Measurements from ENCODE around the gene C2orf15. TPM values are rescaled to one million over a fixed set of nuclear protein-coding genes. Genes with fewer than 3 reads are reported as not detected.
"Not testable (repeated sequence)": the region's sequence is repeated elsewhere in the genome, so short reads cannot be mapped to it uniquely, and the experiment has no call there.

C2orf15 gene, protein sequence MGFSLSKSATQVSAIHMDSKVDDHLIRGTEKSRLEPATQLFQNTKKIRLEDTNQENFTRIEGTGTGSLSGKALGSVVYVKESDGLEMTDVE
- total RNA-seq: under 1 TPM in 1 of 2 donors, not detected in 1; 0.33 TPM
- long read RNA-seq, donor 1: 0 reads
- long read RNA-seq, donor 2, partial matches to known transcripts: 0 of 1 reads
- long read RNA-seq, donor 2, other reads (novel, unspliced or antisense): 0 of 1 reads

DNA sequence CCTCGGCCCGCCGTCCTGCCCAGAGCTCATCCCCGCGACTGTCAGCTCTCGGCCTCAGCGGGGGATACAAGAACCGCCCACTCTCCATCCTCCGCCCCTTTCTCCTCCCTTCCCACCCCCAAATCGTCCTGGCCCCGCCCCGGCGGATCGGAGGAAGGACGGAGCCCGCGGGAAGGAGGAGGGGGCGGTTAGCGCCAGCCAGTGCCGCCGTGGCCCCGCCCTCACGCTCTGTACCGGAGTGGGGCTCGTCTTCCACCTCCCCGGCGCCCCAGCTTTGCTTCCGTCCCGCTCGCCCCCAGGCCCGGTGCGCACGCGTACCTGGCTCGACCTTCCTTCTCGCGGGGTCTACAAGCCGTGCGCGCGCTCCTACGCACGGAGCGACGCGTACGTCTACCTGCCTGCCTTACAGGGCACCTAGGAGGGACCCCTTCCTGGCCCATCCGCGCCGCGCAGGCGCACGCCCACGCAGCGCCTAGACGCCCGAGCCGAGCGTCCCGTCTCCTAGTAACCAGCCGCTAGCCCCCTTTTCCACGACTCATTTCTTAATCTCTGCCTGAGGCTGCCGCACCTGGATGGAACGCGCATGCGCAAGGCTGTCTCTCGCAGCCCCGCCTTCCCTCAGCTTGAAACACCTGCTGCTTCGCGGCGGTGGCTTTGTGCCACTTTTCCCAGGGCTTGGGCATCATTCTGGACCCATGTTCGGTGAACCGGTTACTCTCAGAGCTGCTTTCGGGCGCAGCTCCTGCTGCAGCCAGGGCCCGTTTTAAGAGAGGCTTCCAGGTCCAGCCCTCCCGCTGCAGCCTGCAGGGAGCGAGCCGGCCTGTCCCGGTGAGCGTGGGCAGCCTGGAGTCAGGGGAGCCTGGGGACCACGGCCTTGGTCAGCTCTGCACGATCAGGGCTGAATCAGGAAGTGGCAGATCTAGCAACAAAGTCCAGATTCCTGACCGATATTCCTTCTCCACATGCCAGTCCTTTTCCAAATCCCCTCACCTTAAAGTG lies at the start of gene C2orf15:
Gene C2orf15, plus strand, starts transcription at position 598 of the 999 bp plus-strand sequence. CDS start 8,852 bp downstream, outside the sequence.
- peak; percentile 96 for DNase-seq (ENCODE audit: low spot score)
- intact Hi-C loops (cut with DNase I): no loop called here

DNA sequence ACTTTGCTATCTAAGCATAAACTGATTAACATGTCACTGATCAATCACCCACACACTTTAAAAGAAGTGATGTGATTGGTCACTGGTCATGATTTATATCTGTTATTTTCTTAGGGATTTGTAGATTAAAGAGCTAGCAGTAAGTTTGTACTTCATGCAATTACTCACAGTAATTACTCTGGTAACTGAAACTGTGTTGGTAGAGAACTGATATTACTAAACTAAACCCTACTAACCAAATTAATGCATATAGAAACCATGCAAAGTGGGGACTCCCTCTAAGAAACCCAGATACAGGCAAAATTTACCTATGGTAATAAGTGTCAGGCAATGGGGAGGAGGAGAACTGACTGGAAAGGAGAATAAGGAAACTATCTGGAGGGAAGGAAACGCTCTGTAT lies 44.8 kb upstream of the C2orf15 start:
- no peak for DNase-seq (ENCODE audit: low spot score)
- intact Hi-C loops (cut with DNase I): no loop called here

DNA sequence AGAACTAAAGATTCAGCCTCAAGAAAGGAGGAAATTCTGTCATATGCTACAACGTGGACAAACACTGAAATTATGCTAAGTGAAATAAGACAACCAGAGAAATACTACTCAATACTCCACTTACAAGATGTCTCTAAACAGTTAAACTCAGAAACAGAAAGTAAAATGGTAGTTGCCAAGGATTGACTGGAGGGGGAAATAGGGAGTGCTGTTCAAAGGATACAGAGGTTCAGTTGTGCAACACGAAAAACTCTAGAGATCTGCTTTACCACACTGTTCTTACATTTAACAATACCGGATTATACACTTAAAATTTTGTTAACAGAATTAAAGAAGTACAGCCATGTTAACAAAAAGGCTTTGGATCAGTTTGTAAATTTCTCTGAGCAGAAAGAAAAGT lies 39.8 kb upstream of the C2orf15 start:
- no peak for DNase-seq (ENCODE audit: low spot score)
- intact Hi-C loops (cut with DNase I): no loop called here

DNA sequence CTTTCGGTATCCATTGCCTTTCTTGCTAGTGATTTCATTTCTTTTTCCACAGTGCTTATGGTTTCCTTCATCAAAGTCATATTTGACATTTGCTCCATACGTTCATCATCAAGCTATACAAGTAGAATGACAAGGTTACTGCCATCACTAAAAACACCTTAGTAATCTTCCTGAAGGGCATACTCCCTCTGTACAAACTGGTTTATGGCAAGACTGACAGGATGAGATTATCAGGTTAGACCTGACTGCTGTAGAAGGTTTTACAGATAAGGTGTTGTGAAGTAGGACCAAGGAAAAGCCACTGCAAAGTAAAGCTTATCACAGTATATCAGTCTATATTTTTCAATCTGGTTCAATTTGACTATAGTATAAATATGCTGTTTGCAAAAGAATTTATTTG lies 37.5 kb upstream of the C2orf15 start:
- intact Hi-C loops (cut with DNase I): no loop called here
- no peak for DNase-seq (ENCODE audit: low spot score)

GRCh38 chr2:99106913-99107312 lies 34.6 kb upstream of the C2orf15 start:
- intact Hi-C loops (cut with DNase I): no loop called here
- DNase-seq (ENCODE audit: low spot score): no peak

DNA sequence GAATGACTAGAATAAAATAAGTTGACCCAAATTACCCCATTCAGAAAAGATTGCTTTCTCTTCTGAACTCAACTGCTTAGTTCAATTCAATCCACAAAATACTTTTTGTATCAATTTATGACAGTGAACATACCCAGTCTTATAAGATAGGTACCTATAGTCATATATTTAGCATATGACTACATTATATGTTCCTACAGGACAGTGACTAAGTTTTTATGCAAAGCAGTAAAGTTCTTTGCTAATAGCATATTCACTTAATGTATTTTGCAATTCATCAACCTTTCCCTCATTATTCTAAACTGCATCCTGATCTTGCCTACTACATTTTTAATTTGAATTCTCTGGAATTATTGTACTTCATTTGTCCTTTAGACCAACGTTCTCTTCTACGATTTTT lies 30.3 kb upstream of the C2orf15 start:
- no peak for DNase-seq (ENCODE audit: low spot score)
- intact Hi-C loops (cut with DNase I): no loop called here

DNA sequence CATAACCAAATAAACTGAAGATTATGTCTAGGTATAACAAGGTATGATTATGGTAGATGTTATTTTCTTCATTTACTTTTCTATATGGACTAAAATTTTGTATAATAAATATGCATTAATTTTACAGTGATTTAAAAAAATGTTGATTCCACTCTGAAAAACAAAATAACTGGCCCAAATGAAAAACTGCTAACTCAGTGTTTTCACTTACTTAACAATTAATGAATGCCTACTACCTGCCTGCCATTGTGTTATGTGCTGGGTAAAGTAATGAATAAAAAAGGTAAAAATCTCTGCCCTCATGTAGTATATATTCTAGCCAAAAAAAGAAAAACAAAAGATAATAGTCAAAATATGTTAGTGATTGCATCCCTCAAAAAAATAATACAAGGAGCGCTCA lies 29.6 kb upstream of the C2orf15 start:
- no peak for DNase-seq (ENCODE audit: low spot score)
- intact Hi-C loops (cut with DNase I): no loop called here

DNA sequence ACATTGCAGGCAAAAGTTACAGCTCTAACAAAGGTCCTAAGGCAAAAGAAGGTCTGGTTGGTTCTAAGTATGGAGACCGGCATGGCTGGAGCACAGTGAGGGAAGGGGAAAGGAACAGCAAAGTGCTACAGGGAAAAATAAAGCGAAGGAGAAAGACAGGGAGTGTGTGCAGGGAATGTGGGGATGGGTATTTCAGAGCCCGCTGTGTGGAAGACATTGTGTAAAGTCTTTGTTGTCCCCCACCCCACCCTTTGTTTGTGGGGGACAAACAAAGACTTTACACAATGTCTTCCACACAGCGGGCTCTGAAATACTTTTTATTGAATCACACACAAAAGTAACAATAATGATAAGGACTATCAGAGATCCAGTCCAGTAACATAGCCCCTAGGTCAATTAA lies 28.9 kb upstream of the C2orf15 start:
- intact Hi-C loops (cut with DNase I): no loop called here
- DNase-seq (ENCODE audit: low spot score): no peak

GRCh38 chr2:99127981-99128380 lies 13.5 kb upstream of the C2orf15 start:
- intact Hi-C loops (cut with DNase I): no loop called here
- no peak for DNase-seq (ENCODE audit: low spot score)

GRCh38 chr2:99135044-99135556 lies 6.4 kb upstream of the C2orf15 start:
- DNase-seq (ENCODE audit: low spot score); intact Hi-C loops (cut with DNase I): not testable (repeated sequence)

- DNase-seq (ENCODE audit: low spot score): no peak
- intact Hi-C loops (cut with DNase I): no loop called here
Measured at GRCh38 chr2:99139003-99139402, 2.5 kb upstream of the C2orf15 start.

DNA sequence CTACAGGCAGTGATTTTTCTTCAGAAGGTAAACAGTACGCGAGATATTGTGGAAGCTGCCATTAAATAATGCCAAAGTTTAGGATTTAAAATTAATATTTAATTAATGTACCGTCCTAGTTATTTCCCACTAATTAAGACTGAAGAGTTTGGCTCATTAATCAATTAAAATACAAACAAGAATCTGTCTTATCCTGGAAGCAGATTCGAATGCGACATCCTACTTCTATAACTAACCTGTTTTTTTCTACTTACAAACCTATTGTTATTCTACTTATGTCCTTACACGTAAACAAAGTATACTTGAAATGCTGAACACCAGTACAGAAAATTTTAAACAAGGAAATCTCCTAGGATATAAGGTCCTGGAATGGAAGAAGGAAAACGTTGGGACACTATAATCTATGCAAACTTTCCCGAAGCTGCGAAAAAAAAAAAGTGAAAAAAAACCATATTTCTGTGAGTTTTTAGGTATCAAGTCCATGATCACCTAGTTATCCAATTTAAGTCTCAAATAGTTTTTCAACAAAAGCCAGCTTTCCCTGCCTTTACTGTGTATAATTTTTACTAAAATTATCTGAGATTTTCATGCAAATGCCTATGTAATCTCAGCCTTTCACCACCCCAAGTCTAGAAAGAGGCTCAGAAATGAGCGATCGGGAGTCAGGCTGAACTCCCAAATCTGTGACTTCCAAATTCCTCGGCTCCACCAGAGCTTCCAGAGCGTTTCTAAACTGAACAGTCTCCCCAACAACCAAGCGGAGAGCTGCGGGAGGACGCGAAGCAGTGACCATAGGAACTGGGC lies 1.2 kb upstream of the C2orf15 start:
- no peak for DNase-seq (ENCODE audit: low spot score)
- intact Hi-C loops (cut with DNase I): no loop called here

- intact Hi-C loops (cut with DNase I): no loop called here
Measured at GRCh38 chr2:99140860-99141109, 722 bp upstream of the C2orf15 start.

GRCh38 chr2:99150706-99151105 lies 9.2 kb downstream of the C2orf15 start:
- intact Hi-C loops (cut with DNase I): no loop called here
- no peak for DNase-seq (ENCODE audit: low spot score)

More at GRCh38 chr2:99140860-99141109, 722 bp upstream of the C2orf15 start:
- no peak for DNase-seq (ENCODE audit: low spot score)

DNA sequence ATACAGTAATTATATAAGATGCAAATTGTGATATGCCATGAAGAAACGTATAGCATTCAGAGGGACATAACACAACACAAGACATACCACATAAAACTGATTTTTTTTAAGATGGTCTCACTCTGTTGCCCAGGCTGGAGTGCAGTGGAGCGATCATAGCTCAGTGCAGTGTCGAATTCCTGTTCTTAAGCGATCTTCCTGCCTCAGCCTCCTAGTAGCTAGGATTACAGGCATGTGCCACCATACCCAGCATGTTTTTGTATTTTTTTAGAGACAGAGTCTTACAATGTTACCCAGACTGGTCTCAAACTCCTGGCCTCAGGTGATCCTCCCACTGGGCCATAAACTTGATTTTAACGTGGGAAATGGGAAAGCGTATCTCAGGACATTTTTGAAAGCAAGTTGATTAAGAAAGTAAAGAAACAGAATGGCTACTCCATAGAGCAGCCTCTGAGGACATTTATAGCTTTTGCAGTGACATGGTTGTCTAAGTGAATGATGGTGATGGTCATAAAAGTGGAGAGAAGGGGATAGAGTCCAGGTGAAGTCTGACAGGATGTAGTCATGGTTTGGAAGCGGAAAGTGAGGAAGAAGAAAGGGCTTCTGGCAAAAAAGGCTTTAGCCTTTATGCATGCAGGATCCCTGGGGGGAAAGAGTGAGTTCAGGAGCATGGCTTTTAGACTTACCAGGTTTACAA lies 10.8 kb downstream of the C2orf15 start:
- no peak for DNase-seq (ENCODE audit: low spot score)
- intact Hi-C loops (cut with DNase I): loop anchor here in 1 of 2 donors (2.0 kb wide), 1 partner anchor 176 kb away; no protein-coding TSS in a partner anchor

- no peak for DNase-seq (ENCODE audit: low spot score)
- intact Hi-C loops (cut with DNase I): loop anchor here in 1 of 2 donors (2.0 kb wide), 1 partner anchor 175 kb away; no protein-coding TSS in a partner anchor
Measured at GRCh38 chr2:99153921-99154604, 12.6 kb downstream of the C2orf15 start.

DNA sequence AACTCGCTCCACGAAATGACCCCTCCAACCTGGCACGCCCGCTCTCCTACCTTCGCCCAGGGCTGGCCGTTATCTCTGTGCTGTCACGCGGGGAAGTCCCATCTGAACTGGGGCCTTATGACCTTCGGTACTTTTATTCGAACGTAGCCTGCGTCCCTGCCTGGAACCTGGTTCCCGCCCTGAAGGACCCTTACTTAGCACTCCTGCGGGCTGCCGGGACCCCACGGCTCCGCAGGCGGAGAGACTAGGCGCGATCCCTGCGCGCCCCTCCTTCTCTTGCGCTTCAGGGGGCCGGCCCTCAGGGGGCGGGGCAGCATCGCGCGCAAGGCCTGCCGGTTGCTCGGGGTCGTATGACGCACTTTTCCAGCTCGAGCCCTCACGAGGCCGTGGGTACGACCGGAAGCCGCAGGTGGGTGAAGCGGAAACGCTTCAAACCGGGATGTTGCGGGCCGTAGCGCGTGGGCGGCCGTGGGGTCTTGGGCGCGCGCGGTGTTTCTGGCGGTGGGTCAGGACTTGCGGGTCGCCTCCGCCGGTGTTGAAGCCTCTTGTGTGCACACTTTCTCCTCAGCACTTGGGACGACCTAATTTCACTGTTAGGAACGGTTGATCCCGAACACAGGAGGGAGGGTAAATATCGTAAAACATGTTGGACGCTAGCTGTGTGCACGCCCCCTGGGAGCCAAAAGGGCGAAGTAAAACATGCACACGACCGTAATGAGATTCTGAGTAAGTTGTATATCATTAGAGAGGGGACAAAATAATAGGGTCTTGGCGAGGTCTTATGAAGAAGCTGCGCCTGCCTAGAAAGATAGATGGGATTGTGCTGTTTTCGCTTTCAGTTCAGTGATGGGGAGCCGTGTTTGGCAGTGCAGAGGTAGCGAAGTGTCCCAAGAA lies 13.4 kb downstream of the C2orf15 start, which contains the start of the genes LIPT1 and TSGA10:
Gene LIPT1, plus strand, starts transcription at position 325 of the 894 bp plus-strand sequence. CDS start 6,991 bp downstream, outside the sequence.
Gene TSGA10, minus strand, starts transcription at position 300 of the 894 bp plus-strand sequence. CDS start 45,503 bp downstream, outside the sequence.
- intact Hi-C loops (cut with DNase I): no loop called here
- DNase-seq (ENCODE audit: low spot score): peak; percentile 97
